ENCODE results near the gene GOLGA6B.
"Not testable (repeated sequence)": the region's sequence is repeated elsewhere in the genome, so short reads cannot be mapped to it uniquely, and the experiment has no call there.

The GOLGA6B gene

GRCh38 chr15:72636519-72637282 lies 17.8 kb upstream of the GOLGA6B start:
- H2AFZ ChIP-seq (ENCODE audit: low read depth, low read length); H3K4me1 ChIP-seq (ENCODE audit: insufficient read depth, low read length); H3K27me3 ChIP-seq (ENCODE audit: insufficient read depth, low read length); H3K36me3 ChIP-seq (ENCODE audit: insufficient read depth, low read length); H3K9me3 ChIP-seq (ENCODE audit: low read length): not testable (repeated sequence)
- peak overlapping the region; percentile 53 for H3K4me3 ChIP-seq (ENCODE audit: low read length)

GRCh38 chr15:72639759-72640483 lies 14.6 kb upstream of the GOLGA6B start:
- not testable (repeated sequence) for H3K36me3 ChIP-seq (ENCODE audit: insufficient read depth, low read length); H3K9me3 ChIP-seq (ENCODE audit: low read length); H3K4me1 ChIP-seq (ENCODE audit: insufficient read depth, low read length); H3K4me3 ChIP-seq (ENCODE audit: low read length); H2AFZ ChIP-seq (ENCODE audit: low read depth, low read length); H3K27me3 ChIP-seq (ENCODE audit: insufficient read depth, low read length)

DNA sequence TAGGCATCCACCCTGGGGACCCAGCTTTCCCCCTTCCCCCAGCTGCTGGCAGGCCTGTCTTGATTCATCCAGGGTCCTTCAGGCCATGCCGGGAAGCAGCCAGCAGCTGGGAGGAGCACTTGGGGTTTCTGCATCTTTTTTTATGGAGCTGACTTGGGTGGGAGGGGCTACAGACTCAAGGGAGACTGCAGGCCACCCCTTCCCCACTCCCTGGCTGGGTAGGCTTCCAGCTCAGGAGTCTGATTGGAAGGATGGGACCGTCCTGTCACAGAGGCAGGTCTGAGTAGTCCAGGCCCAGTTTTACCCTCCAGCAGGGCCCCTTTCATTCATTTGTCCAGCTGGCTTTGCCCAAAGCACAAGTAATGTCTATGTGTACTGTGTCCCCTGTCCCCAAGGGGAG lies 12.2 kb upstream of the GOLGA6B start:
- H3K27me3 ChIP-seq (ENCODE audit: insufficient read depth, low read length); H3K4me1 ChIP-seq (ENCODE audit: insufficient read depth, low read length); H3K4me3 ChIP-seq (ENCODE audit: low read length); H3K9me3 ChIP-seq (ENCODE audit: low read length); H3K36me3 ChIP-seq (ENCODE audit: insufficient read depth, low read length); H2AFZ ChIP-seq (ENCODE audit: low read depth, low read length): not testable (repeated sequence)

DNA sequence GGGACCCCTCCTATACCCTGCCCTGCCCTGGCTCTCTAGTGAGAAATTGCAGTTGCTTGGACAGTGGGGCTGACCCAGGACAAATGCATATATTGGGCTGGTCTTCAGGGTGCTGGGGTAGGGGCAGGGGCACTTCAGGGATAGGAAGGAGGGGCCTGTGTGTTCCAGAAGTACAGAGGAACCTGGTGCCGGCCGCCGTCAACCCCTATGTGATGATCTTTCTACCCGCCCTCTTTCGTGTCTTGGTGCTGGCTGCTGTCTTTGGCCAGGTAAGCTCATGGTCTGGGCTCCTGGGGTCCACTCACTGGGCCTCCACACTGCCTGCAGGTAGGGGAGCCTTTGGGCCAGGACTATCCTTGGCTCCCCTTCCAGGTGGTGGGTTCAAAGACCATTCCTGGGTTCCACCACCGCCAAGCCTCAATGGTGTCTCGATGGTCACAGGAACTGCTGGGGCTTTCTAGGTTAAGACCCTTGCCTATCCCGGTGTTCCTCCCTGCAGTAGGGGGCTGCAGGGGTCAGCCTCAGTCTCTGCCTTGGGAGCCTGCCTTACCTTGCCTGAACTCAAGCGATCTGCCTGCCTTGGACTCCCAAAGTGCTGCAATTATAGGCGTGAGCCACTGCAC lies 5.8 kb upstream of the GOLGA6B start:
- H3K9me3 ChIP-seq (ENCODE audit: low read length); H3K36me3 ChIP-seq (ENCODE audit: insufficient read depth, low read length); H2AFZ ChIP-seq (ENCODE audit: low read depth, low read length); H3K4me1 ChIP-seq (ENCODE audit: insufficient read depth, low read length); H3K4me3 ChIP-seq (ENCODE audit: low read length); H3K27me3 ChIP-seq (ENCODE audit: insufficient read depth, low read length): not testable (repeated sequence)

- H3K4me1 ChIP-seq (ENCODE audit: insufficient read depth, low read length); H3K9me3 ChIP-seq (ENCODE audit: low read length); H2AFZ ChIP-seq (ENCODE audit: low read depth, low read length); H3K27me3 ChIP-seq (ENCODE audit: insufficient read depth, low read length); H3K36me3 ChIP-seq (ENCODE audit: insufficient read depth, low read length); H3K4me3 ChIP-seq (ENCODE audit: low read length): not testable (repeated sequence)
Measured at GRCh38 chr15:72656014-72656413, 1.5 kb downstream of the GOLGA6B start.

DNA sequence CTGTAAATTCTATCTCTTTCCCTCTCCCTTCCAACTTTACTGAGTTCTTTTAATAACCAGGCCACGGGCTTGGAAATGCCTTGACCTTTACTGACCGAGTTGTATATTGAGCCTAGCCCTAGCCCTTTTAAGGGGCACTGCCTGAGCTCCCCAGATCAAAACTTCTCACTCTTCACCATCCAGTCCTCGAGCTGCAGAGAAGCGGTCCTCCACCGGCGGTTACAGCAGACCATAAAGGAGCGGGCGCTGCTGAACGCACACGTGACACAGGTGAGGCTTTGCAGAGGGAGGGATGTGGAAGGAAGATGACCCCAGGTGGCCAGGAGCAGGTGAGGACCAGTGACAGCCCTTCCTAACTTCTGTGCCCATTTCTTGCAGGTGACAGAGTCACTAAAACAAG lies 6.6 kb downstream of the GOLGA6B start:
- not testable (repeated sequence) for H3K9me3 ChIP-seq (ENCODE audit: low read length); H3K4me3 ChIP-seq (ENCODE audit: low read length); H2AFZ ChIP-seq (ENCODE audit: low read depth, low read length); H3K4me1 ChIP-seq (ENCODE audit: insufficient read depth, low read length); H3K36me3 ChIP-seq (ENCODE audit: insufficient read depth, low read length); H3K27me3 ChIP-seq (ENCODE audit: insufficient read depth, low read length)

DNA sequence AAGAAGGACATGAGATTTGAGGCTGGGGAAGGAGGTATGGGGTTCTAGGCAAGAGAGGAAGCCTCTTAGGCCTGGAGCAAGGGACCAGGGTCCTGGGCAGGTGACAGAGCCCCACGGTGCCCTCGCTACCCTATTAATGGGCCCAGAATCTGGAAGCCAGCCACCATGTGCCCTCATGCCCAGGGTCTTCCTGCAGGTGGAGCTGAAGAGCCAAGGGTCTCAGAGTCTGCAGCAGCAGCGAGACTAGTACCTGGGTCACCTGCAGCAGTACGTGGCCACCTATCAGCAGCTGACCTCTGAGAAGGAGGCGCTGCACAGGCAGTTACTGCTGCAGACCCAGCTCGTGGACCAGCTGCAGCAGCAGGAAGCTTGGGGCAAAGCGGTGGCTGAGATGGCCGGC lies 9.4 kb downstream of the GOLGA6B start:
- H3K27me3 ChIP-seq (ENCODE audit: insufficient read depth, low read length); H3K9me3 ChIP-seq (ENCODE audit: low read length); H3K4me3 ChIP-seq (ENCODE audit: low read length); H2AFZ ChIP-seq (ENCODE audit: low read depth, low read length); H3K4me1 ChIP-seq (ENCODE audit: insufficient read depth, low read length); H3K36me3 ChIP-seq (ENCODE audit: insufficient read depth, low read length): not testable (repeated sequence)

DNA sequence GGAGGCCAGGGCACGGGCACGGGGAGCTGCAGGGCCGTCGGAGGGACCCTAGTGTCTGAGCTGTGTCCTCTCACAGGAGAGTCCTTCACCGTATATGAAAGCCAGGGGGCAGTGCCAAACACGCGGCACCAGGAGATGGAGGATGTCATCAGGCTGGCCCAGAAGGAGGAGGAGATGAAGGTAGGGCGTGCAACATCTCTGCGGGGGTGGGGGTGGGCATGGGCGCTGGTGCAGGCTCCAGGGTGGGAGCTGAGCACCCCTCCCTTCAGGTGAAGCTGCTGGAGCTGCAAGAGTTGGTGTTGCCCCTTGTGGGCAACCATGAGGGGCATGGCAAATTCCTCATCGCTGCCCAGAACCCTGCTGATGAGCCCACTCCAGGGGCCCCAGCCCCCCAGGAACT lies 11.2 kb downstream of the GOLGA6B start:
- H3K36me3 ChIP-seq (ENCODE audit: insufficient read depth, low read length); H2AFZ ChIP-seq (ENCODE audit: low read depth, low read length); H3K9me3 ChIP-seq (ENCODE audit: low read length); H3K4me1 ChIP-seq (ENCODE audit: insufficient read depth, low read length); H3K27me3 ChIP-seq (ENCODE audit: insufficient read depth, low read length); H3K4me3 ChIP-seq (ENCODE audit: low read length): not testable (repeated sequence)

DNA sequence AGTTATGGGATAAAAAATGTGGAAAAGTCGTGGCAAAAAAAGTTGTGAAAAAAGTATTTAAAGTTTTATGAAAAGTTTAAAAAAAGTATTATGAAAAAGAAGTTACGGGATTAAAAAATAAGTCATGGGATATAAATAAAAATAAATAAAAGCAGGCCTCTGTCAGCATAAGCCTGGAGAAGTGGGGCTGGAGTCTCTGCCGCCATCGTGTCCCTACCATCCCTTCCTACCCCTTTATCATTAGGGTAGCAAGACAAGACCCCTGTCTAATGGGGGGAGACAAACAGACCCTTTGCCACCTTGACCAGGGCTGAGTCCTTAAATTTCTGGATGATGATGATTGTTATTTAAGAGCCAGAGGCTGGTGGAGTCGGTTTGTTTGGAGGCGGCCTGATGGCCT lies 15.3 kb downstream of the GOLGA6B start:
- not testable (repeated sequence) for H3K9me3 ChIP-seq (ENCODE audit: low read length)
- H3K4me1 ChIP-seq (ENCODE audit: insufficient read depth, low read length), result peaks cover 11% of the 10 kb centered on the region

GRCh38 chr15:72670656-72671352 lies 16.3 kb downstream of the GOLGA6B start:
- not testable (repeated sequence) for H3K36me3 ChIP-seq (ENCODE audit: insufficient read depth, low read length); H3K9me3 ChIP-seq (ENCODE audit: low read length); H3K27me3 ChIP-seq (ENCODE audit: insufficient read depth, low read length)
- Histone ChIP-seq H3K4me3 (ENCODE audit: low read length) (peak overlapping the region; percentile 33), H2AFZ (ENCODE audit: low read depth, low read length) (peak overlapping the region; percentile 76), H3K4me1 (ENCODE audit: insufficient read depth, low read length) (peaks cover 11% of the 10 kb centered on the region)

More for the DNA sequence above, 15.3 kb downstream of the GOLGA6B start:
- H2AFZ ChIP-seq (ENCODE audit: low read depth, low read length); H3K36me3 ChIP-seq (ENCODE audit: insufficient read depth, low read length); H3K4me3 ChIP-seq (ENCODE audit: low read length); H3K27me3 ChIP-seq (ENCODE audit: insufficient read depth, low read length): not testable (repeated sequence)

- peaks cover 2% of the 10 kb centered on the region for H3K27me3 ChIP-seq (ENCODE audit: insufficient read depth, low read length)
- no peak overlapping the region for H3K4me3 ChIP-seq (ENCODE audit: low read length)
- H3K9me3 ChIP-seq (ENCODE audit: low read length), result no peaks in the 10 kb centered on the region
- H3K4me1 ChIP-seq (ENCODE audit: insufficient read depth, low read length), result peaks cover 11% of the 10 kb centered on the region
- H3K36me3 ChIP-seq (ENCODE audit: insufficient read depth, low read length), result no peaks in the 10 kb centered on the region
- H2AFZ ChIP-seq (ENCODE audit: low read depth, low read length), result no peak overlapping the region
Measured at GRCh38 chr15:72671525-72671924, 17.0 kb downstream of the GOLGA6B start.

GRCh38 chr15:72676838-72677237 lies 22.3 kb downstream of the GOLGA6B start:
- Histone ChIP-seq H3K36me3 (ENCODE audit: insufficient read depth, low read length) (no peaks in the 10 kb centered on the region), H3K27me3 (ENCODE audit: insufficient read depth, low read length) (peaks cover 20% of the 10 kb centered on the region), H3K4me3 (ENCODE audit: low read length) (no peak overlapping the region), H3K4me1 (ENCODE audit: insufficient read depth, low read length) (peaks cover 2% of the 10 kb centered on the region), H2AFZ (ENCODE audit: low read depth, low read length) (no peak overlapping the region), H3K9me3 (ENCODE audit: low read length) (no peaks in the 10 kb centered on the region)

- no peak overlapping the region for H2AFZ ChIP-seq (ENCODE audit: low read depth, low read length)
- no peaks in the 10 kb centered on the region for H3K36me3 ChIP-seq (ENCODE audit: insufficient read depth, low read length)
- peaks cover 6% of the 10 kb centered on the region for H3K4me1 ChIP-seq (ENCODE audit: insufficient read depth, low read length)
- no peak overlapping the region for H3K4me3 ChIP-seq (ENCODE audit: low read length)
- H3K9me3 ChIP-seq (ENCODE audit: low read length), result no peaks in the 10 kb centered on the region
- H3K27me3 ChIP-seq (ENCODE audit: insufficient read depth, low read length), result peaks cover 19% of the 10 kb centered on the region
Measured at GRCh38 chr15:72680931-72681330, 26.4 kb downstream of the GOLGA6B start.

Measured in neuron (in vitro differentiated cells).